Epithelial cell of alveolus of lung (primary cell): ENCODE data around the gene EPPIN. TPM values are rescaled to one million over a fixed set of nuclear protein-coding genes. Genes with fewer than 3 reads are reported as not detected.

Experiments
- total RNA-seq: library from RNA; depleted of rRNA; stranded (reverse); fragments of >200 nt; gene quantifications from 2 replicates; pipeline ENCODE4 v1.2.1, GENCODE V29; 2015

Gene EPPIN
- not detected in 2 replicates for total RNA-seq

DNA sequence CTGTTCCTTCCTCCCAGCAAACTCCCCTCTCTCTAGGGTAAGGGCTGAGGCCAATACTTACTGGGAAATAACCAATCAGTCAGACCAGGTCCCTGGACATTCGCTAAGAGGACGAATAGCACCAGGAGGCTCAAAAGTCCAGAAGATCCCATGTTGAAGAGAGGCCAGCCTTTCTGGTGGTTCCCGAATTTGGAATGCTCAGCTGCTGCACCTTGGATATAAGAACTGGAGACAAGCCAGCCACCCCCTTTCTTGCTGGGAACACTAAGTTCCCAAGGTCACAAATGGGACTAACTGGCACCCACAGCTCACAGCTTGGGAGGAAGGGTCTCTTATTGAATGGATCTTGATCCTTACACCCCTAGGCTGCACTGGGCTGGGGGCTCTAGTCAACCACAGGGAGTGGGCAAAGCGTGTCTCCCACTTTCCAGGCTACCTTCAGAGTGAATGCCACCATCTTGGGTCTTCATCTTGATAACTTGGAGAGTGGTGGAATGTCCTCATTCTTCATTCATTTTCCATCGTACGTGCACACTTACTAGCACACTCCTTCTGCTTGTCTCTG, at the start of gene EPPIN:
EPPIN (minus strand) TSS at position 196 of the 565 bp plus-strand sequence; CDS start at position 152, 44 bp downstream.

DNA sequence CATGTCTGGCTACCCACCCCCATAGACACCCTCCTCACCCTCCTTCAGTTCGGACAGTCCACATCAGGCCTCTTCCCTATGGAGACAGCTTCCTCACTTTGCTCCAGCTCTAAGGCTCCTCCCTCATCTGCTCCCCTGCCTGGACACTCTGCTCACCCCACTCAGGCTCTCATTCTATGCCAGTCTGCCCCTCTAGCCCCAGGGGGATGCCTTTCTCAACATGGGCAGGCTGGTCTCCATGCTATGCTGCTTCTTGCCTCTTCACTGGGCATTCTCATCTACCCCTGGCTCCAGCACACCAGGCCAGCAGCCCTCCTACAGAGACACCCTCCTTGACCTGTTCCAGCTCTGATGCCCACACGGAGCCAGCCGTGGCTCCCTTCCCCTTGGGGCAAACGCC, 32.0 kb upstream of the EPPIN start, which contains the start of gene WFDC8:
WFDC8 (minus strand) TSS at position 101 of the 400 bp plus-strand sequence; CDS start at position 64, 37 bp downstream.

DNA sequence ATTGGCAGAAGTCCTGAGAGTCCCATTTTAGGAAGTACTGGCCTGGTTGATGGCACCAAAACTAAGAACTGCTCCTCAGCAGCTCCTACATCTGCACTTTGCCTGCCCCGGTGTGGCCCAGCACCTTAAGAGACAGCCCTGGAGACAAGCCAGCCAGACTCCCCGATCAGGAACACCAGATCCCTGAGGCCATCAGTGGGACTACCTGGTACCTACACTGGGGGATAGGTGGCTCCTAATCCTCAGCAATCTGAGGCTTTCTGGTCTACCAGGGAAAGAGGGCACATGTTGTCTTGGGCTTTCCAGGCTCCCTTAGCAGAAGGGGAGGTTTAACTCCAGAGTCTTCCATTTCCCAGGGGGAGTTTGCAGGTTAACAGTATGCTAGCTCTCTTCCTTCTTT, 7.8 kb downstream of the EPPIN start, which contains the start of gene WFDC6:
WFDC6 (minus strand) TSS at position 101 of the 400 bp plus-strand sequence; CDS start at position 26, 75 bp downstream.

DNA sequence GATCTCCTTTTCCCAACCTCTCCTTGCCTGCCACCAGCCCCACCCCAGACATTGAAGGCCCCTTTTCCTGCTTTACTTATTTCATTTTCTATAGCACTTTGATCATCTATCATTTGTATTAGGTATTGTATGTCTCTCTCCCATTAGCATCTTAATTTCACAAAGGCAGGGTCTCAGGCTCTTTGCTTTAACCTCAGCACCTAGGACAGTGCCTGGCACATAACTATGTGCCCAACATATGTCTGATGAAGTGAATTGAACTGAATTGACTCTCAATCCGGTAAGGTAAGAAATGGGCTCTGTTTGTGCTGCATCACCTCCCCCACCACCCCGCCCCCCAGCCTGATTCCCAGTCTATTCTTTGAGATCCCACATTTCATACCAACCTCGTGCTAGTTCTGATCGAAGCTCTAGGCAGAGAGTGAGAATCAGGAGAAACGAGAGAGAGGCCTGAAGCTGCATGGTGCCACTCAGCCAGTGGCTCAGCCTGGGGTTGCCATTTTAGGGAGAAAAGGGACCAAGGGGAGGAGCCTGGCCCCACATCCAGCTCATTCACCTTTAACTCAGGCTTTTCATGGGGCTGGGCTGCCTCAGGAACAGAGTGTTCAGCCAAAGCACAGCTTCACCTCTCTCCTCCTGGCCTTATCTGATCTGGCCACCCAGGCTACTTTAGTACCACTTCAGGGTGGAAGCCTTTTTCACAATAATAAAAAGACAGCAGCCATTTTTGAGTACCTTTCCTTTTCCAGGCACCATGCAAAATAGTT, 31.9 kb downstream of the EPPIN start, which contains the start of gene SPINT3:
SPINT3 (minus strand) TSS at position 476 of the 767 bp plus-strand sequence; CDS start at position 462, 14 bp downstream.

Other genes starting within 250 kb of the EPPIN start
- not detected in 2 replicates for gene RBPJL, start 240.6 kb downstream of the EPPIN start, total RNA-seq
- gene MATN4, start 239.1 kb downstream of the EPPIN start, total RNA-seq: 0.80 TPM in 1 of 2 replicates, not detected in the other
- gene SDC4, start 199.0 kb downstream of the EPPIN start, total RNA-seq: 54.1 and 176 TPM in 2 replicates
- 19.5 and 28.3 TPM in 2 replicates for gene SYS1, start 184.2 kb downstream of the EPPIN start, total RNA-seq
- not detected in 2 replicates for gene TP53TG5, start 169.1 kb downstream of the EPPIN start, total RNA-seq
- gene DBNDD2, start 139.1 kb downstream of the EPPIN start, total RNA-seq: 2.6 and 5.6 TPM in 2 replicates
- gene PIGT, start 131.3 kb downstream of the EPPIN start, total RNA-seq: 107 and 126 TPM in 2 replicates
- gene WFDC2, start 77.6 kb downstream of the EPPIN start, total RNA-seq: 0.26 TPM in 1 of 2 replicates, not detected in the other
- not detected in 2 replicates for gene SPINT3, start 31.8 kb downstream of the EPPIN start, total RNA-seq
- gene WFDC6, start 7.9 kb downstream of the EPPIN start, total RNA-seq: not detected in 2 replicates
- not detected in 2 replicates for gene WFDC8, start 31.9 kb upstream of the EPPIN start, total RNA-seq
- gene WFDC10A, start 82.3 kb upstream of the EPPIN start, total RNA-seq: not detected in 2 replicates
- not detected in 2 replicates for gene WFDC9, start 83.9 kb upstream of the EPPIN start, total RNA-seq
- not detected in 2 replicates for gene WFDC11, start 122.8 kb upstream of the EPPIN start, total RNA-seq
- not detected in 2 replicates for gene WFDC13, start 154.6 kb upstream of the EPPIN start, total RNA-seq
- gene WFDC10B, start 157.6 kb upstream of the EPPIN start, total RNA-seq: not detected in 2 replicates
- not detected in 2 replicates for gene SPINT4, start 174.9 kb upstream of the EPPIN start, total RNA-seq
- 0.26 and 7.5 TPM in 2 replicates for gene WFDC3, start 244.5 kb upstream of the EPPIN start, total RNA-seq
- gene DNTTIP1, start 244.6 kb upstream of the EPPIN start, total RNA-seq: 26.4 and 28.7 TPM in 2 replicates